NCI-H1694 (cell line): Measurements from ENCODE around the gene FHOD3.
"Not testable (repeated sequence)": the region's sequence is repeated elsewhere in the genome, so short reads cannot be mapped to it uniquely, and the experiment has no call there.

ENCODE experiments used
- DNase-seq: peaks from one replicate; lab custom pipeline; 2025; lab: John Stamatoyannopoulos, UW

FHOD3 gene

DNA sequence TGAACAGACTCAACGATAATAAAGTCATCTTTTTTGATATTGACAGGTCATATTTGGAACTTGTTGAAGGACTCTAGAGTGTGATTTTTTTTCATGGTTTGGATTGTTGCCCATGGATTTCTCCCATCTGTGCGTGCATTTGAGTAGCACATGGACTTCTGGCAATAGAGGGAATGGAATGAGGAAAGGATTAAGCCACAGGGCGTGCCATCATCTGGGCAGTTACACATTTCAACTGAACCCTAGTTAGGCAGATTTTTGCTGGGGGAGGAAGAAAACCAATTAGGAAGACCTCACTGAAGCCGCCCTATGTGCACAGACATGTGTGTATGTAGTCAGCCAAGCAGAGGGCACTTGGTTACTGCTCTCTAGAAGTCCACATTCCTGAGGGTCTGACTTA lies 458.7 kb downstream of the FHOD3 start:
- peak; percentile 47 for DNase-seq

DNA sequence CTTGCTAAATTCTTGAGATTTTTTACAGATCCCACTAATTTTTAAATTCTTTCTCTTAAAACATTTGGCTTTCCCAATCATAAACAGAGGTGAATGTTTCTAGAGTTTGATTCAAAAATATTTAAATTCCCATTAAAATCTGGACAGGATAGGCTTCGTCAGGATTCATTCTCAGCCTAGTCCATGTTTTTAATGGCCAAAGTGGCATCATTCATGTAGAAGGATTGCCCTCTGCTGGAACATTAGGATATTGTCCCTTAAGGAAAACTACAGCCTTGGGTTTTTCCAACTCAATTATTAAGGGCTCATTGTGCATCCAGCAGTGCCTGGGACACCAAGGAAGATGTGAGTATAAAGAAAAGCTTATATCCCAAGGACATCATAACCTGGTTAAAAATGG lies 459.6 kb downstream of the FHOD3 start:
- peak; percentile 39 for DNase-seq

DNA sequence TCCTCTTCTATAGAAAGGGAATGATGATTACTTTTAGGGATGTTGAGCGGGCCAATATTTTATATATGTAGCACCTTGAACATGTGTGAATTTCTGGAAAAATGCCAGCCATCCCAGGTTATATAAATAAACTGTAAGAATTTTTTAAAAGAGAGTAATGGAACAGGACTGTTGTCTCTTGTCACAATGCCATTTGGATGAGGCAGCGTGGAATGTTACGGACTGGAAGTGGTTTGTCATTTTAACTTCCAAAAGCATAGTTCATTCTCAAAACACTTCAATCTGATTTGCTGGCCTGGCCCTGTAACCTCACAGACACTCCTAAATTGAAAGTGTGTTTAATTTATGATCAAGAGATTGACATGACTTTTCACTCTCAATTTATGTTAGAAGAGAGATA lies 460.5 kb downstream of the FHOD3 start:
- no peak for DNase-seq

DNA sequence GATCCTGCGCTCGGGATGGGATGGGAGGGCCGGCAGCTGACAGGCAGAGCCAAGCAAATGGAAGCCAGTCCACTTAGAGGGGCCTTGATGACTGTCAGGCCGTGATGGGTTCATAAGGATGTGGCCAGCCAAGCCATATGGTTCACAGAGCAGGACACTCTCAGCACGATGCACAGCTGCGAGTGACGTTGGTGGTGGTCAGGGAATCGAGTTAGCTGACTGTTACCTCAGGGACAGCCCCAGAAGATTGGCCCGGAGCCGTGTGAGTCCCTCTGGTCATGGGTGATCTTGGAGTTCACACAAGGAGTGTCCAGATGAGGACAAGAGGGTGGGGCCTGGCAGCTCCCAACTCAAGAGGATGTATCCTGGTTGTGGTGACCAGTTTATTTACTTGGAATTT lies 461.1 kb downstream of the FHOD3 start:
- DNase-seq, result no peak

DNA sequence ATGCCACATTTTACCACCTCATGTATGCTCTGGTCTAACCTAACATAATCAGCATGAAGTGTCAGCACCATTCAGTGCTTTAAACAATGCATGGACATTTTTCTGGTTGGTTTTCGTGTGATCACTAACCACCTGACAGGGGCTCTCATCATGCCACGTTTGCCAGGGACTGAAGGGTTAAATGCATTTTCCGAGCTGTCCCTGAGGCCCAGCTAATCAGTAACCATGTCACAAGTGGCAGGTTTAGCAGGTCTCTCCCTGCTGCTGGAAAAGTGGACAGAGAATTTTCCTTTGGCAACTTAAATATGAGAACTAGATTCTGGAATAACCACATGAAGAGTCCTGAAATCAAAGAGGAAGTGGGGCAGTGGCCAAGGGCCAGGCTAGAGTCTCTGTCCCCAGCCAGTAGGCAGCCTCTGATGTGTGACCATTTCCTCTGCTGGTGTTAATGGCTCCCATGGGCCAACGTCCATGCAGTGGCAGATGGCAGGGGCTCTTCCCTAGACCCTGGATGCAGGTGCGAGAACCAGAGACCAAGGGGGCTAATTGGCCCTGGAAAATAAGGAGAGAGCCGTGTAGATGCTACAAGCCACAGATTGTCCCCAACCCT lies 461.8 kb downstream of the FHOD3 start:
- DNase-seq, result no peak

DNA sequence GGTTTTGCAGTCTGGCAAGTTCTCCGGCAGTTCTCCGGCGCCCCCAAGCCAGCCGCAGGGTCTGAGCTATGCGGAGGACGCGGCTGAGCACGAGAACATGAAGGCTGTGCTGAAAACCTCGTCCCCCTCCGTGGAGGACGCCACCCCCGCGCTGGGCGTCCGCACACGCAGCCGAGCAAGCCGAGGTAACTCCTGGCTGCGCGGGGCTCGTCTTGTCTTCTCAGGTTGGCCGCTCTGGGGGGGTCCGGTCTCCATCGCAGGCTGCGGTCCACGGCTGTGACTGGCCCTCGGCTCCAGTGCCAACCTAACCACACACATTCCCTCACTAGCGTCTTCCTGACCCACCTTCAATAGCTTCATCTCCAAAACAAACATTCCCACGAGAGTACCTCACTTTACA lies 463.1 kb downstream of the FHOD3 start:
- DNase-seq, result no peak

DNA sequence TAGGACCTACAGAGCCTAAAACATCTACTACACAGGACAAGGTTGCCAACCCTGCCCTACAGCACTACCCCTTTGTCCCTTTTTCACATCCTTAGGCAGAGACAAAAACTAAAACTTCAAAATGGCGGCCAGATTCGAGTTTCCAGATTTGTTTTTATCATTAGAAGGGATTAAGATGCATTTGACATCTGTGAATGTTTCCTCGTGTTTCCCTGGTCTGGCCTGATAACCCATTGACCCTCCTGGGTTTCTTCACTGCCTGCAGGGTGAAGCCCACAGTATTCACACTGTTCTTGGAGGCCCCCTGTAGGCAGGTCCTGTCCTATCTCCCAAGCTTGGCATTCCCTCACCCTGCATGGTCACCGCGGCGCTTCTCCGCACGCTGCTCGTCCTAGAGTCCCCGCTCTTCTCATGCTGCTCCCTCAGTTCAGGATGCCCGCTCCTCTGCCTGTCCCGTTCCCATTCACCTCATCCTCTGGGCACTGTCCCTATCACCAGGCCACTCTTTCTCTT lies 463.7 kb downstream of the FHOD3 start:
- no peak for DNase-seq

DNA sequence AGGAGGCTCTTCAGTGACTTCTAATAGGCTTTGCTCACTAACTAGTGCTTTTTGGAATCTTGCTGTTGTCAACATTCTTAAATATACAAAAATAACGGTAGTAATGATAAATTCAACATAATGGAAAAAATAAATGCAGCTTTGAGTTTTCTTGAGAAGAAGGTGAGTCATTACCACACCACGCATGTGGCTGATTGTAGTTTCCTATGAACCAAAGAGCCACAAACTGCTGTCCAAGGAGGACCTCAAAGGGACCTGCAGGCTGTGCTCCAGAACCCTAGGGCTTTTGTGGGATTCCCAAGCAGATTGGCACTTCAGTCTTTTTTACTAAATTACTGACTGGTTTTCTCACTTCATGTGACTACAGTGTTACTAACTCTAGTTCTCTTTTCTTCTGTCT lies 464.6 kb downstream of the FHOD3 start:
- no peak for DNase-seq

DNA sequence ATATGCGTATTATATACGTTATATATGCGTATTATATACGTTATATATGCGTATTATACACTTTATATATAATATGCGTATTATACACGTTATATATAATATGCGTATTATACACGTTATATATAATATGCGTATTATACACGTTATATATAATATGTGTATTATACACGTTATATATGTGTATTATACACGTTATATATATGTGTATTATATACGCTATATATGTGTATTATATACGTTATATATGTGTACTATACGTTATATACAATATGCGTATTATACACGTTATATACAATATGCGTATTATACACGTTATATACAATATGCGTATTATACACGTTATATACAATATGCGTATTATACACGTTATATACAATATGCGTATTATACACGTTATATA lies 465.5 kb downstream of the FHOD3 start:
- DNase-seq, result not testable (repeated sequence)

DNA sequence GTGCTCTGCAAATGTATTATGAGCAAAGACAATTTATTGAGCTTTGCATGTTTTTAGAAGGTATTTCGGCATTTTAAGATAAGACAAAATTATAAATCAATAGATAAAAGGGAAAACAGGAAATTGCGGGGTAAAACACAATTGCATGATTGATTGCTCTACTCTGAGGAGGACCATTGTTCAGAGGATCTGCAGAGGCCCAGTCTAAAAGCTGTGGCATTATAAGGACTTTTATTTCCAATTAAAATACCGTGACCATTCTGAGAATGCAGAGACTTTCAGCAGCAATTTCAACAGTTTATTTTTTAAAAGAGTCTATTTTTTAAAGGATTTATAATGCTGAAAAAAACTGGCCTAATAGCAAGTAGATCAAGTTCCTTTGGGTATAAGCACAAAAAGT lies 469.3 kb downstream of the FHOD3 start:
- DNase-seq, result no peak

DNA sequence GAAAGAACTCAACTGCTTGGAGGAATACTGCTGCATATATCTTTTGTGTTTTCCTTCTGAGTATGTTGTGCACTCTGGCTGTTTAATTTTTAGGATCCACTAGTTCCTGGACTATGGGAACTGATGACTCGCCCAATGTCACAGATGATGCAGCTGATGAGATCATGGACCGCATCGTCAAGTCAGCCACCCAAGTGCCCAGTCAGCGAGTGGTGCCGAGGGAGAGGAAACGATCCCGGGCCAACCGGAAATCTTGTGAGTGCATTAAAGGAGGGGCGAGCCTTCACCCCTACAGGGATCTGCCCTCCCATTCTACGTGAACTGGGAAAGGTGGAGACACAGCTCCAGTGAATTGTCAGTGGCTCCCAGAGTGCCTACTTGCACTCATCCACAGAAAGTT lies 471.7 kb downstream of the FHOD3 start:
- no peak for DNase-seq

DNA sequence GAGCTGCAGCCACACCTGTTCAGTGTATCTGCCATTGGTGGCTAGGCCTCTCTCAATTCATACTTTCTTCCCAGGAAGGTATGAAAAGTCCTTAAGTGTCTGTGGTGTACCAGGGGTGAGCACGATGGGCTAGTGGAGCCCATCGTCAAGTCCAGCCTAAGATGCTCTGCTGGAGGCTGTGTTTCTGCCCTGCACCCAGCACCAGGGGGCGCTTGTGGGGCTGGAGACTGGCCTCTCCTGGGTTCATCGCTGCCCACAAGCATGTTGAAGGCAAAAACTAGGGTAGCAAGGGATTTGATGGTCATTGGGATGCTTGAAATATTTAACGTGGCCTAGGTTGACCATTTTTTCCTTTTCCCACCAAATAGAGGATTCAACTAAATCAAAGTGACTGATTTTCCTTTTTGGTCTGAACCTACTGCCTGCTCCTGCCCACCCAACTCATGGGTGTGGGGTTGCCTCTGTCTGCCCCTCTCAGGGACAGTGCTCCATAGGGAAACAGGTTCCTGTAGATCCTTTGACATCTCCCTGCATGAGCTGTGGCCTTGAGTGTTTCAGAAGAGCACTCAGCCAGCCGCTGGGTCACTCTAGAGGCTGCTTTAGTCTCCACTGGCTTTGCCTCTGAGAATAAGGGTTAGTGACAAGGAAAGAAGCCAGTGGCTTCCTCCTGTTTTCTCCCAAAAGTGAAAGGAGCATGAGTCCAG lies 472.2 kb downstream of the FHOD3 start:
- DNase-seq, result no peak

DNA sequence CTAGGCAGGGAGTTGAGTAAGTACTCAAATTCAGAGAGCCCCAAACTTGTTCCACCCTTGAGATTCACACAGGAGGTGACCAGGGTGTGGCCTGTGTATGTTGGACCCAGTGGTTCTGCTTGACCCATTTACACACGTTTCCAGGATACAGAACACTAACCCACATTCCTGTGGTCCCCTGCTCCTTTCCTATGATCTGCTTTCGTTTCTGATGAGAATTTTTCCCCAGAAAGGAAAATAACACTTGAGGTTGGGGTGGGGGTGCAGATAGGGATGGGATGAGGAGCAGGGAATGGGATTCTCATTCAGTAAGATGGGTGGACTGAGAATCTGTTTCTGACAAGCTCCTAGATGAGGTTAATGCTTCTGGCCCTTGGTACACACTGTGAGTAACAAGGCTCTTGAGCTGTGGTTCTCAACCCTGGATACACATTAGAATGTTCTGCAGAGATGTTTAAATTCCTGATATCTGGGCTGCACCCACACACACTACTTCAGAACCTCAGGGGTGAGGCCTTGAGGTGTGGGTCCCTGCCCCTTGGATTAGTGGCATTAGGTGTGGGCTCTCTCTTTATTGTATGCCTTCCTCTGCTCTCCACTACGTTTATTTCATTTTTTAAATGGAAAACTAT lies 472.9 kb downstream of the FHOD3 start:
- DNase-seq, result no peak

DNA sequence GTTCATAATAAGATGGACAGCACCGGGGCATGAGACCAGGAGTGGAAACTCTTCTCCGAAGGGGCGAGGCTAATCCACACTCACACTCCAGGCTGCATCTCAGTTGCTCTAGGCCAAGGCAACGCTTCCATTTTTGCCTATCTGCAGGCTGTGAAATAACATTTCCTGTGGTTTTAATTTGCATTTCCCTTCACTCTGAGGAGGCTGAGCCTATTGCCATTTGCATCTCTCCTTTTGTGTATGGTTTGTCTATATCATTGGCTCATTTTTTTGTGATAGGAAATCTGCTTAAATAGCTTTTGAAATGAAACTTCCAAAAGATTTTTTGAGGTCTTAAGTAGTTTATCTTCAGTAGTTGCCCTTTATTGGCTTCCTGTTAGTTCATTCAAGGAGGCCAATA lies 473.7 kb downstream of the FHOD3 start:
- no peak for DNase-seq

DNA sequence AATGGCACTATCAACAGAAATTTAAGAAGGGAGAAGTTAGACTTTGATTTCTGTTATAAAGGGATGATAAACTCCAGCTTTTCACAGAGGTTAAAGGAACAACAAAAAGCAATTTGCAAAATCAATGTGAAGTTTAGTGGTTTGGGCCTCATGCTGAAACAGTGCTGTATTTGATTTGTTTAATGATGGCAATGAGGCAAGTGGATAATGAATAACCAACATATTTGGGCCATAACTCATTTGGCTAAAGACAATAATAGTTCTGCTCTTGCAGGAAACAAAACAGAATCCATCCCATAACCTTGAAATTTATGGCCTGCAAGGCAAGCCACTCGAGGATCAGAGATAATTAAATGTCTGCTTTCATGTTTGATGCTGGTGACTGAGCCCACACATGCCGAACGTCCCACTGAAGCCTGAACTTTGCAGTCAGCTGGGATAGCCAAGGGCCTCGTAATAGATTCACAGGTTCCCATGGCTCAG lies 474.8 kb downstream of the FHOD3 start:
- no peak for DNase-seq

DNA sequence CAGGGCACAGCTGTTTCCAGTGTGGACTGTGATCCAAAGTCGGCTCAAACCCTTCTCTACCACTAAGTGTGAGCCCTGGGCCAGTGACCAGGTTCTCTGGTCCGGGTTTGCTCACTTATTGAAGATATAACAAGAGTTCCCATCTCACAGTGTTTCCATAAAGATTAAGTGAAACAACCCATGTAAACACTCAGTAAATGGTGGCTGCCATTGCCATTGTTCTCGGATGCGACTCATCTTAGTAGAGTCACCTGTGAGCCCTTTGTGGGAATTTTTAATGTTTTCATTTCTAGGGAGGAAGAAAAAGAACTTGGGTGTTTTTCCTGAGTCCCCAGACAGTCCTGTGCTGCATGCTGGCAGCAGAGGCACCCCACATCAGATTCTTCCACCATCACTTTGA lies 477.9 kb downstream of the FHOD3 start:
- DNase-seq, result no peak

DNA sequence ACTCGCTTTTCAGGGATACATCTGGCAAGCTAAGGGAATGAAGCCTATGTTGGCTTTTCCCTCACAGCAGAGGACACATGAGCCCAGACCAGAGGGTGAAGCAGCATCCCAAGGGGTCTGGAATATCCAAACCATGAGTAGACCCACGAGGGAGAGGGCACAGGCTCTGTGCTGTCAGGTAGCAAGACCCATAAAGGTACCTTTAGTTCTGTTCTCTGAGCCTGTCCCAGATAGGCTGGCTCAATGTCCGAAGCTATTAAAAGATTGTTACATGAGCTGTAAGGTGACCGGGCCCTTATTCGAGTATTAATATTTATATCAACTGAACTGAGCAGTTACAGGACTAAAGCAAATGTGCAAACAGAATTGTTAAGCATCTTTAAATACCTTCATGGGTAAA lies 479.1 kb downstream of the FHOD3 start:
- DNase-seq, result no peak

DNA sequence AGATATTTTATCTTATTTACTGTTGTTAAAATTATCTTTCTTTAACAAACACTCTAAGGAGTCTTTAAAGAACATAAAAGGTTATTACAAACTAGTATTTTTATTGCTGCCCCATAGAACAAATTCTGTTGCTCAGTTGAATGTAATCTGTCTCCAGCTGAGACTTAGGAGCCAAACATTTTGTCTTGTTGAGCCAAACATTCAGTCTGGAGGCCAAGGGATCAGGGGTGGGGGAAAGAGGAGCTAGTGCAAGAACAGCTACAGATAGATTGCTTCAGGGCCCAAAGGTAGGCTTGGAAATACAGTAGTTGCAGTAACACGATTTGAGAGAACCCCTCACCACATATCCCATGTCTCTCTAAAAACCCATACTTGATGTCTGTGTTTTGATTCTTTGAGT lies 480.1 kb downstream of the FHOD3 start:
- no peak for DNase-seq

DNA sequence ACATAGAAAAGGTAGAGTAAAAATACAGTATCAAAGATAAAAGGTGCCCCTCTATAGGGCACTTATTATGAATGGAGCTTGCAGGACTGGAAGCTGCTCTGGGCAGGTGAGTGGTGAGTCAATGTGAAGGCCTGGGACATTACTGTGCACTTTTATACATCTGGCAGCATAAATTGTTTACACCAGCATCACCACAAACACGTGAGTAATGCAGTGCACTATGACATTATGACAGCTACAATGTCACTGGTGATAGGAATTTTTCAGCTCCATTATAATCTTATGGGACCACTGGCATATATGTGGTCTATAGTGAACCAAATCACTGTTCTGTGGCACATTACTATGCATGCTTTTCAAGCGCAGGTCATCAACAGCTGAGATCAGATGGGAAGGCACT lies 483.2 kb downstream of the FHOD3 start:
- no peak for DNase-seq

DNA sequence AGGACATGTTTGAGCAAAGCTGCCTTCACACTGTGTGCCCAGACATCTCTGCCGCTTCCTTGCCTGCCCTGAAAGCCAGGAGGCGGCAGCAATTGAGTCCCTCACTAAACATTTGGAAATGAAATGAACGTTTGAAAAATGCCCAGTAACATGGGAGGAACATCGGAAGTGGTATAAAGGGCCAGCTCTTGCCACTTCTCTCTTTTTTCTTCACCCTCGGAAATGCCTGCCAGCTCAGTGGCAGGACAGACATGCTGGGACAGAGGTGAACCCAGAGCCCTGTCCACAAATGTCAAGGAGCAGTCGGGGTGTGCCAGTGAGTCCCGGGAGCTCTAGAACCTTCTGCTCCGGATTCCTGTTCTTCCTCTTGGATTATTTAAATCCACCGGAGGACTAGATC lies 485.2 kb downstream of the FHOD3 start:
- no peak for DNase-seq

DNA sequence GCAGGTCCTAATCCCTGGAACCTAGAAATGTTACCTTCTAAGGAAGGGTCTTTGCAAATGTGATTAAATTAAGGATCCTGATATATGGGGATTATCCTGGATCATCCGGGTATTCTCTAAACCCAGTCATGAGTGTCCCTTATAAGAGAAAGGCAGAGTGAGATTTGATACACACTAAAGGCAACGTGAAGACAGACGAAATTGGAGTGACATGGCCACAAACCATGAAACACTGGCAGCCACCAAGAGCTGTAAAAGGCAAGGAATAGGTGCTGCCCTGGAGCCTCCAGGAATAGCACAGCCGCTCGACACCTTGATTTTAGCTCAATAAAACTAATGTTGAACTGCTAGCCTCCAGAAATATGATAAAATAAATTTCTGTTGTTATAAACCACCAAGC lies 486.3 kb downstream of the FHOD3 start:
- no peak for DNase-seq

DNA sequence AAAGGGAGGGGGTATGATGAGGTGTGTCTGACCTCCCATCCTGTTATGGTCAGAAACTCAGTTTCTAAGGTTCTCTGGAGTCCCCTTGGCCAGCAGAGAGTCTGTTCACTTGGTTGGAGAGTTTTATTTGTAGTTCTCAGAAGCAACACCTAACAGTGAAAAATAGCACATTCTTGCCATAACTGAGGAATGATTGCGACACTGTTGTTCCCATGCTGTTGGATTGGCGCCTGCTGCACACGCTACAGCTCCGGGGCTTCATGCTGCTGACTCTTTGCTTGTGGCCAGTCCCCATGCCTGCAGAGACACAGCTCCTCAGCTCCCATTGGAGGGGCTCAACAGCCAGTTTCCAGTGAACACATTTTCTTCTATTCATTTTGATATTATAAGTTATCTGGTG lies 489.2 kb downstream of the FHOD3 start:
- DNase-seq, result no peak

DNA sequence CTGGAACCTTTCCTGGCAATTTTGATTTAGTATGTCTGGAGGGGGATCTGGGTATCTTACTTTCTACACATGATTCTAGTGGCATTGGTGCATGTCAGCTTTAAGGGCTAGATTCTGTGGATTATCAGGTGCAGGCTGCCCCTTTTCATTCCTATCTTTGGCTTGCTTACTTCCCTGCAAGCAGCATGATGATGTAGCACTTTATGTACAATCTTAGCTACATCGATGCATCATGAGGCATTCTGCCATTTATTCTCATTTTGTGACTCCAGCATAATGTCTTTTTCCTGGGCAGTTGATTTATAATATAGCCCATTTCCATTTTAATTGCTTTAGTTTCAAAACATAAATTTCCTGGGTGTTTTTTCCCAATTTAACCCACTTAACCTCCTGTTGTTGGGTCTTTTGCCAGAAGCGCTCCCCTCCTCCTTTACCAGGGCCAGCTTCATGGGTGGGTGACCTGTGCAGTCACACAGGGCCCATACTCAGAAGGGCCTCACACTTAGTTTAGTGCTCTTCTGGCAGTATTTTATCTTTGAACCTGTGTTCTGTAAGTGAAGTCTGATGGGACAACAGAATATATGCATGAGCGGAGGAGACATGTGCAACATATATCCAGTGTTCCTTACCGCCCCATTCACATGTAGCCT lies 495.2 kb downstream of the FHOD3 start:
- DNase-seq, result no peak
